Midbrain (tissue), 1 donor: Measurements from ENCODE around the gene MAP1LC3A.
A peak's percentile ranks its signal among the peaks of the same experiment; 100 is the strongest.
"Not testable (repeated sequence)": the region's sequence is repeated elsewhere in the genome, so short reads cannot be mapped to it uniquely, and the experiment has no call there.

Experiments used
- DNase-seq: peaks from one replicate; lab custom pipeline; 2025; lab: John Stamatoyannopoulos, UW

Gene MAP1LC3A

GRCh38 chr20:34558320-34559218, at the start of gene MAP1LC3A:
TSS of gene MAP1LC3A (plus strand) at chr20:34558718. CDS start at chr20:34558869, 151 bp downstream.
- DNase-seq = peak; percentile 92

DNA sequence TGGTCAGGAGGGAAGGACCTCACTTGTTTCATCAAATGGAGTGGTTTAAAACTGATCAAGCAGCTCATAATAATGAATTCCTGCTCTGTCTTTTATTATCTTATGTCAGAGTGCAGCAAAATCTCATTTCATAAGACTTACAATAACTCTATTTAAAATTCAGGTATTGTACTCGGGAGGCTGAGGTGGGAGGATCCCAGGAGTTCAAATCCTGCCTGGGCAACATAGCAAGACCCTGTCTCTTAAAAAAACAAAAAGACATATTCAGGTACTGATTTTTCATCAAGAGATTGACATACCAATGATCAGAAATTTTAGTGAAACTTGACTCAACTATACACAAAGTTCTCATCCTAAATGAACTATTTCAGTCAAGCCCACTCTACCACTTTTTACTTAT, 47.9 kb upstream of the MAP1LC3A start:
- no peak for DNase-seq

DNA sequence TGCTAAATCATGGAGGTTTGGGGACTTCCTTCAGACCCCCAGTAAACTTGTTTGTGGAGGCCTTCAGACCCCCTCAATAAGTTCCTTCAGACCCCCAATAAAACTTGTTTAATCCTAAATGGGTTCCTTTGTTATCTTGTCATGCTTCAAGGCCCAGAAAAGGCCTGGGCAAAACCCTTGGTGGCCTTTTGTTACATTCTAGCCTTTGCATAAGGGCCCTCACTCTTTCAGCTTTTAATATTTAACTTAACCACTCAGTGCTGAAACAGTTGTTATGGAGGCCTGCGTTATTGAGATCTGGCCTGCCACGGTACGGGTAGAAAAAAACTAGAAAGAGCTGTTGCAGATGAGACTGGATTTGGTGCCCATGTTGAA, 46.6 kb upstream of the MAP1LC3A start:
- no peak for DNase-seq

DNA sequence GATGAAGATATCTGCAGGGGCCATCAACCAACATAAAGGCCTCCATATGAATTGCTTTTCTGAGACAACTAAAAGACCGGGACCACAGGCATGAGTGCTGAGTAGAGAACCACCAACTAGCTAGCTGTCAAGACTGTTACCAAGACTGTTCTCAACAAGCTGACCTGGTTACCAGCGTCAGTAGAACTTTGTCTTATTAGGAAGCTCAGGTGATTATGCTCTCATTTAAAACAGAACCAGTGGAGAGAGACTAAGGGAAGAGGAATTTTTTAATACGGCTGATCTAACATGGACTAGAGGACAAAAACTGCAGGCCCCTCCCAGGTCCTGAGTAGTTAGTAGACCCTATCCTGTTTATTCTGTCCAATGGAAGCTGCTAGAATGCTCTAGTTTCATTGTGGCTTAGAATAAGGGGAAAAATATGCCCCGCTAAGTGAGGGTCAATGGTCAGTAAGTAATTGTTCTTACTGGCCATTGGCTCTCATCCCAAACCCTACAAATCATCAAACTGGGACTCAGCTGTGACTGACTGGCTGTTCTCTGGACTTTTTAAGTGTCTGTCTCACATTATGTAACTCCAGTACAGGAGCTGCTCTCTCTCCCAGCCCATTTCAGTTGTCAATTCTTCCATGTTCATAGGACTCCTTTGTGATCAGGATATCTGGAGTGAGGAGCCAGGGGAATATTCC, 46.1 kb upstream of the MAP1LC3A start:
- peak; percentile 41 for DNase-seq

DNA sequence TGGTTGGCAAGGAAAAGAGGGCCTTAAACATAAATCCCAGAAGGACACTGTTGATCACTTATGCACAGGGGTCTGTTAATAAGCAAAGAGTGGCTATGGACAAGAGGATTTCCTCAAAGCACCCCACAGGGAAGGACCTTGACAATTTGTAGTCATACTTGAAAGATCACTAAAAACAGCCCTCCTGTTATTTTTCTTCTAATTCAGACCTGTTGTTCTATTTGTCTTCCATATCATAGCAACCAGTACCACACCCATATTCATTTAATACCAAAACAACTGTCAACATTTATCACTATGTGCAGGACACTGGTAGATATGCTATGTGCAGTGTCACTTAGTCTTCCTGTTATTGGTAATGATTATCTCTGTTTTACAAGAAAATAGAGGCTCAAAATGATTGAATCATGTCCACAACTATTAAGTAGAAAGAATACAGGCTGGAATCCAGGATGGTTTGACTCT, 45.5 kb upstream of the MAP1LC3A start:
- no peak for DNase-seq

GRCh38 chr20:34514034-34514433, 44.5 kb upstream of the MAP1LC3A start:
- DNase-seq = not testable (repeated sequence)

- peak; percentile 29 for DNase-seq
Measured at GRCh38 chr20:34514897-34515483, 43.5 kb upstream of the MAP1LC3A start.

GRCh38 chr20:34515484-34516246, 42.9 kb upstream of the MAP1LC3A start:
- DNase-seq = no peak

- peak; percentile 97 for DNase-seq
Measured at GRCh38 chr20:34516247-34517113, 42.0 kb upstream of the MAP1LC3A start, which contains the start of gene DYNLRB1. TSS of gene DYNLRB1 (plus strand) at chr20:34516422. CDS start at chr20:34516459, 37 bp downstream.

GRCh38 chr20:34517114-34517505, 41.4 kb upstream of the MAP1LC3A start:
- DNase-seq = no peak

DNA sequence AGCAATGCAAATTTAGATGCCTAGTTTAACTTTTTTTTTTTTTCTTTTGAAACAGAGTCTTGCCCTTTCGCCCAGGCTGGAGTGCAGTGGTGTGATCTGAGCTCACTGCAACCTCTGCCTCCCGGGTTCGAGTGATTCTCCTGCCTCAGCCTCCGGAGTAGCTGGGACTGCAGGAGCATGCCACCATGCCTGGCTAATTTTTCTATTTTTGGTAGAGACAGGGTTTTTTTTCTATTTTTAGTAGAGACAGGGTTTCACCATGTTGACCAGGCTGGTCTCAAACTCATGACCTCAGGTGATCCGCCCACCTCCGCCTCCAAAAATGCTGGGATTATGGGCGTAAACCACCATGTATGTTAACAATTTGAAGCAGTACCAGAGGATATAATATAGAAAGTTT, 39.7 kb upstream of the MAP1LC3A start:
- DNase-seq = not testable (repeated sequence)

- DNase-seq = not testable (repeated sequence)
Measured at GRCh38 chr20:34519841-34520240, 38.7 kb upstream of the MAP1LC3A start.

DNA sequence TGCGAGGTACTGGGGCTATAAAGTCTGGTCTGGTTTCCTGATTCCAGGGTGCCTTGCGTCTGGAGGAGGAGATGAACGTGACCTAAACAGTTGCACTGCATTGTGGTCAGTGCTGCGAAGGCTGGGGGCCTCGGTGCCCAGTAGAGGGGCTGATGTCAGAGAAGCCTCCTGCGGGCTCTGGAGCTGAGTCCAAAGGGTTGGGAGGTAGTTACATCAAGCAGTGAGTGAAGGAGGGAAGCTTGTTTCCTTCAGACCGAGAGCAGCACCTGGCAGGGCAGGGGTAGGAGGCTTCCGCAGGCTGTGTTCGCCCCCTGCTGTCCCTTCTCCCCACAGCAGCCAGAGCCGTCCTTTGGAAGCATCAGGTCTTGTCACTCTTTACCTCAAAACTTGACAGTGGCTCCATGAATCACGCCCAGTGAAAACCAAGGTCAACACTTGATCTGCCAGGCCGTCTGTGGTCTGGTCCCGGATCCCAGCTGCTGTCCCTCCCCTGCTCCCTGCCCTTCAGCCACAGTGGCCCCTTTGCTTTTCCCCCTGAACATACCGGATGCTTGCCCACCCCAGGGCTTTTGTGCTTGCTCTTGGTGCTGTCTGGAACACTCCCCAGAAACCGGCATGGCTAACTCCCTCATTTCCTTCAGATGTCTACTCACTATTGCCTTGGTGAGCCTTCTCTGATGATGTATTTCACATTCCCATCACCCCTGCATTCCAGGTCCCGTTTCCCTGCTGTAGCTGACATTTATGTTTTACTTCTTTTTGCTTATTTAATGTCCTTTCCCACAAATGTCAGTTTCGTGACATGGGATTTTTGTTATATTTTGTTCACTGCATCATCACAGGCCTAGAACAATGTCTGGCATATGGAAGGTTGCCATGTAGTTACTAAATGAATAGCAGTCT, 35.3 kb upstream of the MAP1LC3A start:
- peak; percentile 31 for DNase-seq

- no peak for DNase-seq
Measured at GRCh38 chr20:34524426-34524825, 34.1 kb upstream of the MAP1LC3A start.

DNA sequence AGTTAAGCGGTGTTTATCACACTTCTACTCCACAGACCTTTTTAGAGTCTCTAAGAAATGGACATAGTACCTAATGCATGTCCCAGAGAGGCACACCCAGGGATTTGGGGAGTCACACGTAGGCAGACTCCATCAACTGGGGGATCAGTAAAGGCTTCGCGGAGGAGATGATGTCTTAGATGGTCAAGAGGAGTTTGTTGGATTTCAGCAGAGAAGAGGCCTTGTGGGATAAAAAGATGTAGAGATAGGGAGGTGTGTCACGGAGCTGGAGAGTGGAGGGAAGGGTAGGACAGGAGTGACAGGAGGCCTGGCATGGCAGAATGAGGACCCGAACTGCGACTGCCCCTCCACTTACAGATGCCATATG, 33.2 kb upstream of the MAP1LC3A start:
- peak; percentile 63 for DNase-seq

DNA sequence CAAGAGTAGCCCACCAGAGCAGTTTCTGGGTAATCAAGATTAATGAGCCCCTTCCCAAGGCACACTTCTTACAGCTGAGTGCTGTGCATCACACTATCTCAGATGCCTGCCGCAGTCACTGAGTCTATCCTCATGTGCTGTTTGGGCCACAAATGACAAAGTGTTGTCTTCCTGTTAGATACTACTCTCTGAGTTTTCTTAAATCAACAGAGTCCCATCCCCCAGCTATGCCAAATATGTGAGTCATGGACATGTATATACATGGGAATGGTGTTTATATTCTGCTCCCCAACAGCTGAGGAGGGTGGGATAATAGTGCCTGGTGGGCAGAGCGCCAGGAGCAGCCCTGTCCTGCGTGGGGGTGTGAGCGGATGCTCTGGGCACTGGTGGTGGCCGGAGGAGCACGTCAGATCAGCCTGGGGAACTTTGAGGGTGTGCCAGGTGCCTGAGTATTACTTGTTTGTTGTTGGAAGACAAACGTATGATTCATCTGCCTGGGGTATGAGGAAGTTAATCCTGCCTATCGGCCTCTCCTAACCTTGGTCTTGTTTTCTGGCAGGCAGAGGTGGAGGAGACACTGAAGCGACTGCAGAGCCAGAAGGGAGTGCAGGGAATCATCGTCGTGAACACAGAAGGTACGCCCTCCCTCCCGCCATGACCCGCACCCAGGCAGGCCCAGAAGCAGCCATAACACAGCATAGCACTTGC, 32.7 kb upstream of the MAP1LC3A start:
- DNase-seq = peak; percentile 53

GRCh38 chr20:34526466-34526865, 32.1 kb upstream of the MAP1LC3A start:
- DNase-seq = no peak

GRCh38 chr20:34527016-34527415, 31.5 kb upstream of the MAP1LC3A start:
- DNase-seq = no peak

GRCh38 chr20:34528921-34529297, 29.6 kb upstream of the MAP1LC3A start:
- DNase-seq = peak; percentile 56
